GM10847 (cell line): Measurements from ENCODE around the gene INTS11.

Experiments
- POLR2A ChIP-seq: IDR thresholded peaks from 2 replicates; pipeline ENCODE4 v1.6.1; 2011; ENCODE audit not compliant: insufficient read length; ENCODE audit errors: extremely low read depth

Gene INTS11

DNA sequence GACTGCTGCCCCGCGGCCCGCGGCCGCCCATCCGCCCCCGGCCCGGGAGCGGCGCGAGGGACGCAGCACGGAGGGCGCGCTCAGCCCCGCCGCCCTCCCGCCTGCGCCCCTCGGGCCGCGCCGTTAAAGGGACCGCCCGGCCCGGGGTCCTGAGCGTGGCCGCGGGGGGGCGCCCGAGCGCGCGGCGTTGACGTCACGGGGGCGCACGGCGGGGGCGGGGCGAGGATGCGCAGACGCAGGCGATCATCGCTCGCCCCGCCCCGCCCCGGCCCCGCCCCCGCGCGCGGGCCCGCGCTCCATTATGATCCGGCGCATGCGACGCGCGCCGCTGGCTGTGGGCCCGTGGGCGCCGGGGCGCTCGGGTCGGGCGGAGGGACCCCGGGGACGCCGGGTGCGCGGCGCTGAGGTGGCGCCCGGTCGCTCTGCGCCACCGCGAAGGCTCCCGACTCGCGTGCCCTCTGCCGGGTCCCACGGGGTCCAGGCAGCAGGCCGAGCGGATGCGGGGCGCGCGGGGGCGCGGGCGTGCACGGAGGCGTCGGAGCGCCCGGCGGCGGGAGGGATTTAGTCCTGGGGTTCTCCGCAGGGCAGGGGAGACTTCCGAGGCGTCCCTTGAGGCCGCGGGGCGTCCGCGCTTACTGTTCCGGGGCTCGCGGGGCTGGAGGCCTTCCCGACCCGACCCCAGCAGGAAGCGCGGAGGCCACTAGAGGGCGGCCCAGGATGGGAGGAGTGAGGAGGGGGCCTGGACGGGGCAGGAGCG, 25.0 kb upstream of the INTS11 start, which contains the start of gene DVL1:
Gene DVL1, minus strand, starts transcription at position 163 of the 757 bp plus-strand sequence. CDS start 353 bp downstream, outside the sequence.
- peak; percentile 79 for TF ChIP-seq POLR2A

DNA sequence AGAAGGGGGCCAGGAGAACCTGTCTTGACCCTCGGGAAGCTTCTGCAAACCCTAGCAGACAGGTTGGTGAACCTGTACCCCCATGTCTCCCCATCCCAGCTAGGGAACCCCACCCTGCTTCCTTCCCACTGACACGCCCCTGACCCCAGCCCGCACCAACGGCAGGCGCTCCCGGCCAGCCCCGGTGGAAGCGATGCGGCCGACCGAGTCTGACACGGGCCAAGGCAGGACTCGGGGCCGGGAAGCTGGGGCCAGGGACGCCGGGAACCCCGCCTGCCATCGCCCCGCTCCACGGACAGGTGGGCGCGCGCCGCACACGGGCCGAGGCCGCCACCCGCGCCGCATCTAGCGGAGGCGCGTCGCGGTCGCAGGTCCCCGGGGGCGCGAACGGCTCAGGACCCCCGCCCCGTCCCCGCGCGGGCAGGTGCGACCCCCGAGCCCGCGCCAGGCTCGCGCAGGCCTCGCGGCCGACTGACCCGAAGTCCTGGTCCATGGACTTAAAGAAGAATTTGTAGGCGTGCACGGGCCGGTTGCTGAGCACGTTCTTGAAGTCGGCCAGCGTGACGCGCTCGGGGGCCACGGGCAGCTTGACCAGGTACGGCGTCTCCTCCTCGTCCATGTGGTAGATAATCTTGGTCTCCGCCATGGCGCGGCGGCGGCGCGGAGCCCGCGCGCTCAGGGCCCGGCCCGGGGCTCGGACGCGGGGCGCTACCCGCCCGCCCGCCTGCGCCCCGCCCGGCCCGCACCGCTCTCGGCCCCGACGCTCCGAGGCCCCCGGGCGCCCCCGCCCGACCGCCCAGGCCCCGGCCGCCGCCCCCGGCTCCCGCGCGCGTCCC, 24.2 kb upstream of the INTS11 start:
- no peak for TF ChIP-seq POLR2A

DNA sequence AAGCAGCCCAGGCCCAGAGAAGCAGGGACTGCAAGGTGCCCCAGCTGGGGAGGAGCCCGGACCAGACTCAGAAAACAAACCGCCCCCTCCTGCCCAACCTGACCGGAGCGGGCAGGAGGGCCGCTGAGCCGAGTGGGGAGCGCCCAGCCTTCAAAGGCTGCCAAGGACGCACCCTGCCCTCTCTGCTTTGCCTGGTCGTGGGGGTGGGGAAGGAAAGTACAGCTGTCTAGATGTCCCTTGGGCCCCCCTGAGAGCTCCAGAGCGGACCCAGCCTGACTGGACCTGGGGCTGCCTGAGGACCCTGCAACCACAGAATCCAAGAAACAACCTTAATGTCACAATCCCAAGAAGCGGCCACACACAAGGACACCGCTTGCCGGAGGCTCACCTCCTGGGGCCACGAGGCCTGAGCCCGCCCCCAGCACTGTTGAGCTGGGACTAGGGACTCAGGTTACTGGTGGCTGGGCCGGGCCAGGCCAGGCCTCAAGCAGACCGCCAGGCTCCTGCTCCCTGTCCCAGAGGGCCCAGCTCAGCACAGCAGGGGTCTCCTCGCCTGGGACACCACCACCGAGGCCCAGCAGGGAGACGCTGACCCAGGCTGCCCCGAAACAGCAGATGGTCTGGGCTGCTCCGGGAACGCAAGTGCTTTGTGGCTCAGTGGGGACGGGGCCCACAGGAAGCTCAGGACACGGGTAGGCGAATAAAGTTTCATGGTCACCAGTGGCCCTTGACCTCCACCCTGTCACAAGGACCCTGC, 23.4 kb upstream of the INTS11 start:
- TF ChIP-seq POLR2A, result no peak

DNA sequence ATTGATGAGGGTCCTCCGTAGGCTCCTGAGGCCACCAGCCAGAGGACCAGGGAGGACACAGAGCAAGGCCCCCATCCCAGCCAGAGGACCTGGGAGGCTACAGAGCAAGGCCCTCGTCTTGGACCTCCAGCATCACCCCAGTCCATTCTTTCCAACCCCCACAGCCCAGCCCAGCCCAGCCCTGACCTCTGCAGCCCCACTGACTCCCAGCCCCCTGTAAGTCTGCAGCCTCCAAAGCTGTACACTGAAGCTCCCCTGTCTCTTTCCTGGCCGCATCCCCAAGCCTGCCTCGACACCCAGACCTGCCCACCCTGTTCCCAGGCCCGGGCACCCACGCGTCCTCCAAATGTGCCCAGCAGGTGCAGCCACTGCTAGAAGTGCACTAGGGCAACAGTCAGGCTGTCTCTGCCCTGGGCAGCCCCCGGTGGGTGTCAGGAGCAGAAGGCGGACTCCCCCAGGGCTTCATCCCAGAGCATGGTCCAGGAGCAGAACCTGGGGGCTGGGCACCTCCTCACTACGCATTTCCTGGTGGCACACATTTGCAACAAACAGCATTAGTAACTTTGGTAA, 22.7 kb upstream of the INTS11 start:
- TF ChIP-seq POLR2A, result no peak

DNA sequence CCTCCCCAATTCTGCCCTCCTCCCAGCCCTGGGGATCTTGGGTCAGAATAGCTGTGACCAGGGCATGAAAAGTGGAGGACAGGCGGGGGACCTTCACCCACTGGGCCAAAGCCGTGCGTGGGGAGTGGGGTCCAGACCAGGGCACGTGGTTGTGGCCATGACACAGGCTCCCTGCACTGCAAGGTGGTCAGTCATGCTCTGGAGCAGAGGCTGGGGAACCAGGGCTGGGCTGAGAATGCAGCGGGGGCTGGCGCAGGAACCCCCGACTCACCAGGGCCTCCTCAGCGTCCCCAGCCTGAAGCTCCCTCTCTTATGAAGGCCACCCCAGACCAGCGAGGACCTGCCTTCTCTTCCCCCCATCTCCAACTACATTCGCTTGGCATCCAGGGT, 22.0 kb upstream of the INTS11 start:
- TF ChIP-seq POLR2A, result no peak

DNA sequence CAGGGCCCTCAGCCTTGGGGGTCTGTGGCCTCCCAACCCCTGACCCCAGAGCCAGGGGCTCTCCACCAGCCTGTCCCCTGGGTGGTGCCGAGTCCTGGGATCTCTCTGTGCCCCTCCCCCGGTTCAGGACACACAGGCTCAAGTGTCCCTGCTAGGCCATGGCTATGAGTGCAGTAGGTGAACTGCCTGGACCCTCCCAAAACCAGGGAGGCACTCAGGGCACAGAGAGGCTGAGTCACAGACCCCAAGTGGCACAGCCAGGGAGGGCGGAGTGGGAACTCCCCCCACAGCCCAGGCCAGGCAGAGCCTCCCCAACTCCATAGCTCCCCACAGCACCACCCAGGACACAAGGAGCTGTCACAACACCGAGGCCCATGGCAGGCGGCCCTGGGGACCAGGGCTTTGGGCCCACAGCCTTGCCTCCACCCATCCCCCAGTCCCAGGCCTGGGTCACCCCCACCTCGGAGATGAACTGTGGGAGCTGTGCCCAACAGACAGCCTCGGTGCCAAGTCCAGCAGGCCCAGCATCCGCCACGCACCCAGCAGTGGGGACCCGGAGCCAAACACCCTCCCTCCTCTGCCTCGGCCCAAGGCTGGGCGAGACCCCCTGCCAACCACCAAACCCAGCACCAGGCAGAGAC, 21.5 kb upstream of the INTS11 start:
- no peak for TF ChIP-seq POLR2A

DNA sequence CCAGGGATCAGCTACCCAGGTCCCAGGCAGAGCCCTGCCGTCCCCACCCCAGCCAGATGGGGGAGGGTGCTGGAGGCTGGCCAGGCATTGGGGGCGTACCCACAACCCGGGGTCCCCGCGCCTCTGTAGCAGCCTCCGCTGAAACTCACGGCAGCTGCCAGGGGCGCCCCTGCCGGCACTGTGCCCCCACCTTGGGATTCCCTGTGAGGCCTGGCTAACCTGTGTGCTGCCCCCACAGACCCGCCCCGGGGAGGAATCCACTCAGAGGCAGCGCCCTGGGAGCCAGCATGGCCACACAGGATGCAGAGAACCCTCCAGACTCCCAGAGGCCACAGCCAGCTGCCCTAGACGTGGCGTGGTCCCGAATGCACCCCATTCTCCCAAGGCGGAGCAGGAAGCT, 20.9 kb upstream of the INTS11 start:
- no peak for TF ChIP-seq POLR2A

DNA sequence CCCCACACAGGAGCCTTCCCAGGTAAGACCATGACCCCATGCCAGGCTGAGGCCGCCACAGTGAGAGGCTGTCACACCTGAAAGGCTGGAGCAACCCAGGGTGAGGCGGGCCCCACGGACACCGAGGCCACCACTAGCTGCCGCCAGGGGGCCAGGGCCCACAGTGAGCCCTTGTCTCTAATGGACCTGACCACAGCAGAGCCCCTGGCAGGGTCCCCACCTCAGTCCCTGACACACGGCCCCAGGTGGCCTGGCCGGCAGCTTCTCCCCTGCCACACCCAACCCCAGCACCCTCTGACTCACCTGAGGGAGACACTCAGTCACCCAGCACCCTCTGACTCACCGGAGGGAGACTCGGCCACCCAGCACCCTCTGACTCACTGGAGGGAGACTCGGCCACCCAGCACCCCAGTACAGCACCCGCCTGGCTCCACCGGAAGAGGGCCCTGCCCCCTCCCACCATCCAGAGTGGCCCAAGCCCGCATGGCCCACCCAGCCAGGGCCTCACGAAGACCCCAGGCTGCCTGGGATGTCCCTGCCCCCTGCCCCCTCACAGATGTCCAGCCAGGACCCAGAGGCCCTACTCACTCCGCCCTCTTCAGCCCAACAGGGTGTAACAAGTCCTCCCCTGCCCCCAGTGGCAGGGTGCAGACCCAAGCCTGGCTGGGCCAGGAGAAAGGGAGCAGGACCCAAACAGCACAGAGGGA, 20.3 kb upstream of the INTS11 start:
- no peak for TF ChIP-seq POLR2A

DNA sequence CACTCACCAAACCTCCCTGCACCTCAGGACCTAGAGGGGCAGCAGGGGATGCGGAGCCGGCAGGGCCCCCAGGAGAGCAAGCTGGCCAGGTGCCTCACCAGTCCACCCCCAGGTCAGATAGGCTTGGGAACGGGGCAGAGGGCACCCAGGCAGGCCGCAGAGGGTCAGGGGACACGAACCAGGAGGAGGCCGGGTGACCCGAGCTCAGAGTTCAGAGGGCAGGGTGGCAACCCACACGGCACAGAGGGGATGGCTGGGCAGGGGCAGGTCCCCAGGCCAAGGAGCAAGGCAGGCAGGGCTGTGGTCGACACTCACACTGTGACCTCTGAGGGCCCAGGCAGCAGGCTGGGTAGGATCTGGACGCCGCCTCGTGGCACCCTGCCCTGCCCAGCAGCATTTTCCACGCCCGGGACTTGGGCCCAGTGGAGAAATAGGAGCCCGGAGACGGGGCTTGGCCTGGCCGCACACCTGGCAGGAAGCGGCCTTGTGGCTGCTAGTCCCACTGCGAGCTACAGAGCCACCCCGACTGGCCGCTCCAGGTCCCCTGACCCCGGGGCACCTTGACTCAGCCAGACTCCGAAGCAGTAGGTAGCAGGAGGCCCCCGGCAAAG, 19.5 kb upstream of the INTS11 start:
- TF ChIP-seq POLR2A, result no peak

DNA sequence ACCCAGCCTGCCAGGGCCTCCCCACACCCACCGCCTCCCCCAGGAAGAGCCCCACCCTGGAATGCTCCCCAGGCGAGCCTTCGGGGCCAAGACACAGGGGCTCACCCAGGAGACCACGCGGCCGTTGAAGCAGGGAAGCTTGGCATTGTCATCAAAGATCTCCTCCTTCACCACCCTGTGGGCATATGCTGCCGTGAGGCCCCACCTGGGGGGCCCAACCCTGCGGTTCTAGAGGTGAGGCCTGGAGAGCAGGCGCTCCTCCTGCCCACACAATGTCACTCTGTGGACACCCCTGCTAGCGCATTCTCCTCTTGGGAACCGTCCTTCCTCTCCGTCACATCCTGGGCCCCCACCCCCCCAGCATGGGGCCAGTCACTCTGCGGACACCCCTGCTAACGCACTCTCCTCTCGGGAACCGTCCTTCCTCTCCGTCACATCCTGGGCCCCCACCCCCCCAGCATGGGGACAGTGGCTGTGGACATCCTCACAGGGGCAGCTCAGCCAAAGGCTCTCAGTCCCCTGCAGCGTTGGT, 18.2 kb upstream of the INTS11 start:
- no peak for TF ChIP-seq POLR2A

DNA sequence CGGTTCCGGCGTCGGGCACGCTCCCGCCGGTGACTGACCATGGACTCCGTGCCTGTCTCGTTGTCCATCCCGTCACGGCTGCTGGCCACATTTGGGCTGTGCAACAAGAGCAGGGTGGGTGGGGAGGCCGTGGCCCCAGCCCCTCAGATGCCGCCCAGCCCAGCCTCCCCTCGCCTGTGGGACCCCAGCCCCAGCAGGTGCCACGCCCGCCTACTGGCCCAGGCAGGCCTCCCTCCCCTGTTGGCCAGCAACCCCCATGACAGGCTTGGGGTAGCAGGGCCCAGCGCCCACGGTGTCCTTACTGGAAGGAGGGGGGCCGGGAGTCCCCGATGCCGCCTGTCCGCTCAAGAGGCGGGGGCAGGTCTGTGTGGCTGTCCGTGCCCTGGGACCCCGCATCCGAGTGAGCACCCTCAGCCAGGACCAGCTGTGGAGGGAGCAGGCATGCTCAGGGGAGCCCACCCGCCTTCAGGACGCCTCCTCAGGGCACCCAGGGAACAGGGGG, 17.7 kb upstream of the INTS11 start:
- no peak for TF ChIP-seq POLR2A

DNA sequence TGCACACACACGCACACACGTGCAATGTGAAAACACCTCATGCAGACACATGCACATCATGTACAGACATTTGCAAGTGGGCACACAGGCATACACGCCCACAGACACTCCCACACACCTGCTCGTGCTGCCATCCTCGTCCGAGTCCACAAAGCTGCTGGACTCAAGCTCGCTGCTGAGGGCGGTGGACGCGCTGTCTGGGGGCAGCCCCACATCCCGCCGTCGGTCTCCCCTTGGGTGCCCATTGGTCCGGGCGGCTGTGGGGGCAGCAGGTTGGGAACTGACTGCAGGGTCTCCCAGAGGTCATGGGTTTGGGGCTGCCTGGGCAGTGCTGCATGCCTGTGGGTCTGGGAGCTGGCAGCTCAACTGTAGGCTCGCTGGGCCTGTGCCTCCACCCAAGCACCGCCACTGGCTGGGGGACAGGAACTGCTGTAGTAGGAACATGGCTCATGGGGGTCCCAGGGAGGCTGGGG, 17.1 kb upstream of the INTS11 start:
- TF ChIP-seq POLR2A, result no peak
